Lung (tissue), 12 donors: ENCODE results near the gene MAML3. TPM values are rescaled to one million over a fixed set of nuclear protein-coding genes. Genes with fewer than 3 reads are reported as not detected.
A peak's percentile ranks its signal among the peaks of the same experiment; 100 is the strongest.

ENCODE experiments used
- ATAC-seq: fragments of 200-7000 bp; cut with Tn5 transposase; one replicate; pipeline ENCODE4 v1.9.1; 2020; ENCODE audit warnings: moderate number of reproducible peaks; ENCODE audit not compliant: insufficient read depth, low FRiP score
- DNase-seq, 3 donors: peaks; one replicate each; pipeline ENCODE4 v3.0.0-alpha.2; 2013 to 2017
- H3K27ac ChIP-seq, 2 donors: one replicate each; pipeline ENCODE4 v1.5.1; 2013; ENCODE audit warnings: mild to moderate bottlenecking in 2 of 2, moderate library complexity in 2 of 2, control low read depth in 1 of 2, inconsistent platforms in 1 of 2, low read depth in 1 of 2, low read length in 1 of 2
- H3K27me3 ChIP-seq, 3 donors: one replicate each; pipeline ENCODE4 v1.5.1; 2013; ENCODE audit warnings: low read length in 2 of 3; ENCODE audit not compliant: control insufficient read depth in 3 of 3, insufficient read depth in 3 of 3
- H3K36me3 ChIP-seq, 4 donors: one replicate each; pipeline ENCODE4 v1.5.1; 2013; ENCODE audit warnings: low read length in 4 of 4, mild to moderate bottlenecking in 1 of 4, moderate library complexity in 1 of 4; ENCODE audit not compliant: control insufficient read depth in 4 of 4, insufficient read depth in 4 of 4
- H3K4me1 ChIP-seq, 5 donors: one replicate each; pipeline ENCODE4 v1.5.1; 2013; ENCODE audit warnings: low read length in 5 of 5, mild to moderate bottlenecking in 2 of 5, moderate library complexity in 1 of 5; ENCODE audit not compliant: control insufficient read depth in 5 of 5, insufficient read depth in 5 of 5
- H3K4me3 ChIP-seq: one replicate; pipeline ENCODE4 v1.5.1; 2013; ENCODE audit warnings: mild to moderate bottlenecking, control low read depth, moderate library complexity
- H3K9ac ChIP-seq, 2 donors: one replicate each; pipeline ENCODE4 v1.5.1; 2013; ENCODE audit warnings: low read length in 2 of 2, control low read depth in 1 of 2; ENCODE audit not compliant: insufficient read depth in 1 of 2
- H3K9me3 ChIP-seq, 4 donors: one replicate each; pipeline ENCODE4 v1.5.1; 2013; ENCODE audit warnings: low read length in 3 of 4, mild to moderate bottlenecking in 1 of 4, moderate library complexity in 1 of 4; ENCODE audit not compliant: control insufficient read depth in 4 of 4, insufficient read depth in 3 of 4
- WGBS, 2 donors: extraction: QIAGEN DNeasy Blood & Tissue Kit; methylation state at CpG; one replicate each; pipeline ENCODE4 v1.1.7; 2013; 5-methylcytosine and 5-hydroxymethylcytosine counted together
- polyA plus RNA-seq, 2 donors: library from polyadenylated mRNA; stranded (reverse); fragments of 200-250 nt; gene quantifications; one replicate each; pipeline ENCODE4 v1.2.1, GENCODE V29; 2013
- total RNA-seq, 2 donors: library from RNA; depleted of rRNA in 1 of 2; stranded (reverse); fragments of >200 nt in 1 of 2; gene quantifications; one replicate each; pipeline ENCODE4 v1.2.1, GENCODE V29; 2014 to 2021
- TF ChIP-seq, protein P1 (sequence below): IDR thresholded peaks from 2 replicates; pipeline ENCODE4 v1.5.1; 2012; ENCODE audit warnings: mild to moderate bottlenecking; ENCODE audit errors: control extremely low read depth, extremely low read depth
- donor health status: control.
- donor health status: control.
- donor health status: Bipolar disorder and iron deficiency.
- donor health status: healthy.
- donor health status: DM: yes; HTN: yes; CAD: no.

The MAML3 gene
- total and polyA plus RNA-seq, 4 donors, result 3.0 to 16.4 (median 8.5) TPM

DNA sequence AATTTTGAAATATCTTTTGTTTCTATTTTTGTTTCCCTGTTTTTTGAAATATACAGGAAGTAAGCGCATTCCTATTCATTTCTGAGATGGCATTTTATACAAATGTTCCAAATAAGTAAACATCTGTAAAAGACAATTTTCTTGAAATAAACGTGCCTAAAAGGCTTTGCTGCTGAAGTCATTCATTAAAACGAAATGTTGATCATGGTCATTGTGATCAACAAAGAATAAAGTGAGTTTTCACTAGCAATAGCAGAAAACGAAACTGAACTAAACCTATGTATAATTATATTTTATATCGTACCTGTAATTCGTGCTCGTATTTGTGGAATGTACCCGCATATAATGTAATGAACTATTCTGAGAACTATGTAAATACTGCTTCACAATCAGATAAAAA is 267.2 kb downstream of the MAML3 start:
- TF ChIP-seq, protein P1, sequence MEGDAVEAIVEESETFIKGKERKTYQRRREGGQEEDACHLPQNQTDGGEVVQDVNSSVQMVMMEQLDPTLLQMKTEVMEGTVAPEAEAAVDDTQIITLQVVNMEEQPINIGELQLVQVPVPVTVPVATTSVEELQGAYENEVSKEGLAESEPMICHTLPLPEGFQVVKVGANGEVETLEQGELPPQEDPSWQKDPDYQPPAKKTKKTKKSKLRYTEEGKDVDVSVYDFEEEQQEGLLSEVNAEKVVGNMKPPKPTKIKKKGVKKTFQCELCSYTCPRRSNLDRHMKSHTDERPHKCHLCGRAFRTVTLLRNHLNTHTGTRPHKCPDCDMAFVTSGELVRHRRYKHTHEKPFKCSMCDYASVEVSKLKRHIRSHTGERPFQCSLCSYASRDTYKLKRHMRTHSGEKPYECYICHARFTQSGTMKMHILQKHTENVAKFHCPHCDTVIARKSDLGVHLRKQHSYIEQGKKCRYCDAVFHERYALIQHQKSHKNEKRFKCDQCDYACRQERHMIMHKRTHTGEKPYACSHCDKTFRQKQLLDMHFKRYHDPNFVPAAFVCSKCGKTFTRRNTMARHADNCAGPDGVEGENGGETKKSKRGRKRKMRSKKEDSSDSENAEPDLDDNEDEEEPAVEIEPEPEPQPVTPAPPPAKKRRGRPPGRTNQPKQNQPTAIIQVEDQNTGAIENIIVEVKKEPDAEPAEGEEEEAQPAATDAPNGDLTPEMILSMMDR, result no peak
- Histone ChIP-seq H3K4me1 (peaks cover 5 to 25% (median 9%) of the 10 kb centered on the region in 5 donors), H3K36me3 (peaks cover 0 to 8% (median 3%) of the 10 kb centered on the region in 4 donors), H3K9me3 (peaks cover 0 to 6% (median 0%) of the 10 kb centered on the region in 4 donors), H3K4me3 (no peak overlapping the region), H3K27me3 (no peaks in the 10 kb centered on the region), H3K9ac (peak overlapping the region in 1 of 2 donors; percentile 16), H3K27ac (no peak overlapping the region)
- no peak for ATAC-seq
- no peak for DNase-seq
- WGBS, 2 donors, result 34 to 61% methylated on average over 8 of the region's 8 CpGs

DNA sequence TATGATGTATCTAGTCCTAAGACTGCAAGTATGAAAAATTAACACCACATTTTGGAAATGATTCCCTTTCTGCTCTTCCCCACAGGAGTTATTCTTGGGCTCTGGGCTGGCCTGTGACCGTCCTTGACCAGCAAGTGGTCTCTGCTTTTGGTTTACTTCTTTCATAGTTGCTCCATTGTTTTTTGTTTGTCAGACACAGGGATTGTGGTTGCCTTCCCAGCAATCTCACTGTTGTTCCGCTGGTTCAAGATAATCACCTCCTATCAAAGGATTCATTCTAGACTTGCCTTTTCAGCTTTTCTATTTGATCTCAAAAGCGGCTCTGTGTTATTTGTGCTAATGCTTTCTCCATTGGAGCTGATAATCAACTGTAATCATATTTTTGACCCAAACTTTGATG is 269.5 kb downstream of the MAML3 start:
- H3K27ac ChIP-seq, result no peak overlapping the region
- ATAC-seq (no peak), DNase-seq (no peak)
- peaks cover 0 to 6% (median 0%) of the 10 kb centered on the region in 4 donors for H3K9me3 ChIP-seq
- no peak overlapping the region for H3K4me3 ChIP-seq
- no peaks in the 10 kb centered on the region for H3K27me3 ChIP-seq
- peaks cover 4 to 25% (median 9%) of the 10 kb centered on the region in 5 donors for H3K4me1 ChIP-seq
- WGBS, 2 donors, result 90 to 92% methylated on average over 3 of the region's 3 CpGs
- no peak overlapping the region for H3K9ac ChIP-seq
- peaks cover 0 to 2% (median 0%) of the 10 kb centered on the region in 4 donors for H3K36me3 ChIP-seq
- TF ChIP-seq, protein P1, result no peak

DNA sequence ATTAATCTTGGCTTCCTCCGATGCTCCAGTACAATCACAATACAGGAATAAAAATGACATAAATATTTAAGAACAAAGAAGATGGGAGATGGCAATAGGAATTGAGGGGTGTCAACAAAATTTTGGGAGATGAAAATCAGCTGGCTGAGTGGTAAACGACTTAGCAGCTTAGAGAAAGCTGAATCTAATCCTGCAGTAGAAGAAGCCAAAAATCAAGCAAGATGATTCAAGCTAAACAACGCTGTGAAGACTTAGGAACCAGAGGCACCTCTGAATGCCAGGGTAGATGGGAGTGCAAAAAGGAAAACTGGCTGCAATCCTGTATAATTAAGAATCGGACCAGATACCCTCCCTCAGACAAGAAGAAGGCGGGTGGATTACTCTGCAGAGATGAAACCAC is 273.1 kb downstream of the MAML3 start:
- WGBS, 2 donors, result 82 to 91% methylated on average over 5 of the region's 5 CpGs
- H3K27ac ChIP-seq, result no peak overlapping the region

More for the DNA sequence above, 273.1 kb downstream of the MAML3 start:
- Histone ChIP-seq H3K36me3 (no peaks in the 10 kb centered on the region), H3K4me3 (no peak overlapping the region), H3K27me3 (no peaks in the 10 kb centered on the region), H3K9me3 (peaks cover 0 to 6% (median 0%) of the 10 kb centered on the region in 4 donors), H3K9ac (no peak overlapping the region), H3K4me1 (peaks cover 0 to 12% (median 3%) of the 10 kb centered on the region in 5 donors)
- no peak for DNase-seq
- ATAC-seq, result no peak
- TF ChIP-seq, protein P1, result no peak
